Measurements from ENCODE around the gene SHF. TPM values are rescaled to one million over a fixed set of nuclear protein-coding genes. Genes with fewer than 3 reads are reported as not detected.
A peak's percentile ranks its signal among the peaks of the same experiment; 100 is the strongest.

SHF gene
- total RNA-seq, 1 donor from 2014 or later: 7.1 TPM

- no peaks in the 10 kb centered on the region for H3K36me3 ChIP-seq
- peak overlapping the region; percentile 68 for H3K4me3 ChIP-seq
- no peaks in the 10 kb centered on the region for H3K27me3 ChIP-seq
- peak overlapping the region; percentile 97 for H3K27ac ChIP-seq
- H3K4me1 ChIP-seq: peaks cover 9% of the 10 kb centered on the region
- no peaks in the 10 kb centered on the region for H3K9me3 ChIP-seq
- ATAC-seq (peak; percentile 66), DNase-seq (peak; percentile 91)
- TF ChIP-seq CTCF (IDR thresholded peaks at IDR 0.05): no peak
- intact Hi-C loops (cut with DNase I): no loop called here
These were observed 13.2 kb upstream of the SHF start for GRCh38 chr15:45200799-45201556.

GRCh38 chr15:45200001-45200798 is 12.4 kb upstream of the SHF start:
- Histone ChIP-seq H3K36me3 (no peaks in the 10 kb centered on the region), H3K9me3 (no peaks in the 10 kb centered on the region), H3K4me3 (peak overlapping the region; percentile 68), H3K4me1 (peaks cover 9% of the 10 kb centered on the region), H3K27me3 (no peaks in the 10 kb centered on the region), H3K27ac (peak overlapping the region; percentile 97)
- intact Hi-C loops (cut with DNase I): no loop called here
- TF ChIP-seq CTCF (IDR thresholded peaks at IDR 0.05): no peak
- ATAC-seq (peak; percentile 82), DNase-seq (peak; percentile 94)

- no peak for ATAC-seq
These were observed 11.5 kb upstream of the SHF start for GRCh38 chr15:45199136-45199810.

GRCh38 chr15:45198337-45199135 is 10.8 kb upstream of the SHF start:
- peak overlapping the region; percentile 68 for H3K4me3 ChIP-seq
- H3K27me3 ChIP-seq: no peaks in the 10 kb centered on the region
- intact Hi-C loops (cut with DNase I): no loop called here
- H3K9me3 ChIP-seq: no peaks in the 10 kb centered on the region
- peak; percentile 82 for ATAC-seq
- H3K36me3 ChIP-seq: no peaks in the 10 kb centered on the region
- TF ChIP-seq CTCF (IDR thresholded peaks at IDR 0.05): peak; percentile 65
- H3K4me1 ChIP-seq: peaks cover 5% of the 10 kb centered on the region
- H3K27ac ChIP-seq: peak overlapping the region; percentile 97
- DNase-seq: peak; percentile 93

More at GRCh38 chr15:45199136-45199810, 11.5 kb upstream of the SHF start:
- no peaks in the 10 kb centered on the region for H3K27me3 ChIP-seq
- no peaks in the 10 kb centered on the region for H3K36me3 ChIP-seq
- peak overlapping the region; percentile 97 for H3K27ac ChIP-seq
- H3K9me3 ChIP-seq: no peaks in the 10 kb centered on the region
- H3K4me1 ChIP-seq: peaks cover 9% of the 10 kb centered on the region
- H3K4me3 ChIP-seq: peak overlapping the region; percentile 68
- TF ChIP-seq CTCF (IDR thresholded peaks at IDR 0.05): no peak
- DNase-seq: no peak
- intact Hi-C loops (cut with DNase I): no loop called here

DNA sequence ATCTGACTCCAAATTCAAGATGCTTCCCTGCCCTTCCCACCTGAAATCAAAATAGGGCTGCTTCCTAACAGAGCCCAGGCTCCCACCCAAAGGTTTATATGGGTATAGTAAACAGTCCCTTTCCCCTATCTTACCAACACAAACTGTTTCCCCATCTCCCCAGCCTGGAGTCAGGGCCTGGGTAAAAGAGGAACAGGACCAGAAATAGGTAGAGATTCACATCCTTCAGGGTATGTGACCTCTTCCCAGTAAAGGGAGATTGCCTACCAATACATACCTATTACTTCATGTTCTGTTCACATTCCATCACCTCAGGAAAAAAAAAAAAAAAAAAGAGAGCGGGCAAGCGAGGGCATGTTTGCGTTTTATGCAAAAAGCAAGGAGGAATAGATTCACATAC is 9.7 kb upstream of the SHF start:
- intact Hi-C loops (cut with DNase I): no loop called here
- no peak for DNase-seq
- no peak overlapping the region for H3K27ac ChIP-seq

More for the DNA sequence above, 9.7 kb upstream of the SHF start:
- no peaks in the 10 kb centered on the region for H3K27me3 ChIP-seq
- no peak for TF ChIP-seq CTCF (IDR thresholded peaks at IDR 0.05)
- H3K36me3 ChIP-seq: no peaks in the 10 kb centered on the region
- peak overlapping the region; percentile 68 for H3K4me3 ChIP-seq
- no peaks in the 10 kb centered on the region for H3K9me3 ChIP-seq
- ATAC-seq: no peak
- H3K4me1 ChIP-seq: no peaks in the 10 kb centered on the region

Measured in upper lobe of right lung (tissue), 1 donor.